H9 (cell line): ENCODE results near the gene IGF1R. TPM values are rescaled to one million over a fixed set of nuclear protein-coding genes. Genes with fewer than 3 reads are reported as not detected.

Experiments used
- DNase-seq: peaks from one replicate; pipeline ENCODE4 v3.0.0-alpha.2; 2017
- H2AFZ ChIP-seq: one replicate; pipeline ENCODE4 v1.6.1; 2013; ENCODE audit warnings: mild to moderate bottlenecking, low read length, control low read depth, moderate library complexity
- H2AK5ac ChIP-seq: 2 replicates; pipeline ENCODE4 v1.6.1; 2013; ENCODE audit warnings: low read length, control low read depth, mixed read lengths; ENCODE audit not compliant: insufficient read length
- H2BK120ac ChIP-seq: one replicate; pipeline ENCODE4 v1.6.1; 2013; ENCODE audit warnings: low read depth, mild to moderate bottlenecking, low read length, control low read depth, inconsistent platforms; ENCODE audit not compliant: poor library complexity, severe bottlenecking
- H2BK12ac ChIP-seq: 2 replicates; pipeline ENCODE4 v1.6.1; 2013; ENCODE audit warnings: low read length, control low read depth, mixed read lengths, low read depth; ENCODE audit not compliant: insufficient read length
- H2BK15ac ChIP-seq: 2 replicates; pipeline ENCODE4 v1.6.1; 2013; ENCODE audit warnings: low read depth, low read length, control low read depth
- H2BK20ac ChIP-seq: one replicate; pipeline ENCODE4 v1.6.1; 2013; ENCODE audit warnings: low read depth, mild to moderate bottlenecking, low read length, control low read depth, inconsistent platforms; ENCODE audit not compliant: poor library complexity, severe bottlenecking
- H2BK5ac ChIP-seq: 2 replicates; pipeline ENCODE4 v1.6.1; 2013; ENCODE audit warnings: low read length, control low read depth, mixed read lengths; ENCODE audit not compliant: insufficient read length
- H3K14ac ChIP-seq: 2 replicates; pipeline ENCODE4 v1.6.1; 2013; ENCODE audit warnings: low read length, control low read depth; ENCODE audit not compliant: insufficient read depth
- H3K18ac ChIP-seq: 2 replicates; pipeline ENCODE4 v1.6.1; 2013; ENCODE audit warnings: low read depth, mild to moderate bottlenecking, mixed read lengths, low read length, control low read depth; ENCODE audit not compliant: insufficient read length
- H3K23ac ChIP-seq: 2 replicates; pipeline ENCODE4 v1.6.1; 2013; ENCODE audit warnings: low read length, control low read depth, mixed read lengths, low read depth; ENCODE audit not compliant: insufficient read length
- H3K23me2 ChIP-seq: 2 replicates; pipeline ENCODE4 v1.6.1; 2013; ENCODE audit warnings: low read depth, mild to moderate bottlenecking, mixed read lengths, low read length, control low read depth; ENCODE audit not compliant: insufficient read length, poor library complexity, severe bottlenecking
- H3K27ac ChIP-seq: 2 replicates; pipeline ENCODE4 v1.5.1; 2013; ENCODE audit warnings: low read length, control low read depth, mixed read lengths, low read depth; ENCODE audit not compliant: insufficient read length
- H3K27me3 ChIP-seq: 2 replicates; pipeline ENCODE4 v1.6.1; 2013; ENCODE audit warnings: low read length, control low read depth, inconsistent platforms; ENCODE audit not compliant: insufficient read depth
- H3K4ac ChIP-seq: 2 replicates; pipeline ENCODE4 v1.6.1; 2013; ENCODE audit warnings: low read depth, mild to moderate bottlenecking, control low read depth, inconsistent platforms, low read length, moderate library complexity
- H3K4me1 ChIP-seq: 2 replicates; pipeline ENCODE4 v1.6.1; 2013; ENCODE audit warnings: low read length, control low read depth, inconsistent platforms; ENCODE audit not compliant: insufficient read depth
- H3K4me2 ChIP-seq: 2 replicates; pipeline ENCODE4 v1.6.1; 2013; ENCODE audit warnings: low read length, control low read depth, mixed read lengths; ENCODE audit not compliant: insufficient read length, insufficient read depth
- H3K56ac ChIP-seq: 2 replicates; pipeline ENCODE4 v1.6.1; 2013; ENCODE audit warnings: low read depth, mild to moderate bottlenecking, mixed read lengths, low read length, control low read depth; ENCODE audit not compliant: insufficient read length
- H3K79me1 ChIP-seq: 2 replicates; pipeline ENCODE4 v1.6.1; 2013; ENCODE audit warnings: low read depth, mild to moderate bottlenecking, moderate library complexity, low read length, control low read depth, inconsistent platforms; ENCODE audit not compliant: insufficient read depth, poor library complexity, severe bottlenecking
- H3K79me2 ChIP-seq: 2 replicates; pipeline ENCODE4 v1.6.1; 2013; ENCODE audit warnings: low read length, control low read depth, inconsistent platforms; ENCODE audit not compliant: insufficient read depth
- H3K9ac ChIP-seq: 2 replicates; pipeline ENCODE4 v1.6.1; 2013; ENCODE audit warnings: low read length, control low read depth, mixed read lengths; ENCODE audit not compliant: insufficient read length; ENCODE audit errors: extremely low read depth
- H3K9me3 ChIP-seq: one replicate; pipeline ENCODE4 v1.6.1; 2013; ENCODE audit warnings: low read depth, low read length, inconsistent platforms; ENCODE audit not compliant: control insufficient read depth
- H3T11ph ChIP-seq: one replicate; pipeline ENCODE4 v1.6.1; 2013; ENCODE audit warnings: mild to moderate bottlenecking, low read length, control low read depth, inconsistent platforms
- H4K20me1 ChIP-seq: one replicate; pipeline ENCODE4 v1.6.1; 2013; ENCODE audit not compliant: control insufficient read depth, insufficient read length, insufficient read depth
- H4K5ac ChIP-seq: 2 replicates; pipeline ENCODE4 v1.6.1; 2013; ENCODE audit warnings: low read depth, mild to moderate bottlenecking, mixed read lengths, low read length, control low read depth; ENCODE audit not compliant: insufficient read length
- H4K8ac ChIP-seq: replicated peaks from 2 replicates; pipeline ENCODE4 v1.6.1; 2013; ENCODE audit warnings: low read length, control low read depth, mixed read lengths, low read depth; ENCODE audit not compliant: insufficient read length
- H4K91ac ChIP-seq: 2 replicates; pipeline ENCODE4 v1.6.1; 2013; ENCODE audit warnings: low read depth, mild to moderate bottlenecking, moderate library complexity, mixed read lengths, low read length, control low read depth; ENCODE audit not compliant: insufficient read length
- H3K27ac Mint-ChIP-seq, 3 experiments: 2 replicates in 2 of 3; 3 replicates in 1 of 3; pipeline ENCODE4 v1.8.0; 2020 to 2021; ENCODE audit warnings: mixed read lengths in 3 of 3, mild to moderate bottlenecking in 1 of 3, moderate library complexity in 1 of 3
- H3K27me3 Mint-ChIP-seq: 2 replicates; pipeline ENCODE4 v1.8.0; 2021; ENCODE audit warnings: low read depth, mild to moderate bottlenecking, moderate library complexity, mixed read lengths
- H3K36me3 Mint-ChIP-seq, 3 experiments: 2 replicates in 2 of 3; 3 replicates in 1 of 3; pipeline ENCODE4 v1.8.0; 2020 to 2021; ENCODE audit warnings: low read depth in 3 of 3, mixed read lengths in 3 of 3; ENCODE audit not compliant: insufficient read depth in 1 of 3
- H3K4me1 Mint-ChIP-seq, 2 experiments: 2 replicates each; pipeline ENCODE4 v1.8.0; 2020; ENCODE audit warnings: mixed read lengths in 2 of 2
- H3K4me3 Mint-ChIP-seq, 2 experiments: 2 replicates in 1 of 2; 3 replicates in 1 of 2; pipeline ENCODE4 v1.8.0; 2020 to 2021; ENCODE audit warnings: mild to moderate bottlenecking in 2 of 2, mixed read lengths in 2 of 2, moderate library complexity in 1 of 2
- H3K9me3 Mint-ChIP-seq, 2 experiments: 2 replicates in 1 of 2; 3 replicates in 1 of 2; pipeline ENCODE4 v1.8.0; 2020; ENCODE audit warnings: mild to moderate bottlenecking in 2 of 2, mixed read lengths in 2 of 2, moderate library complexity in 1 of 2
- CTCF ChIP-seq: fragments of 200-600 bp; sonication (generic); conservative IDR thresholded peaks from 3 replicates; pipeline ENCODE4 v1.8.0; 2021; ENCODE audit warnings: antibody characterized with exemption, mild to moderate bottlenecking
- WGBS: extraction: QIAGEN DNeasy Blood & Tissue Kit; methylation state at CpG from one replicate; pipeline ENCODE4 v1.1.7; 2013; ENCODE audit warnings: missing lambda C conversion rate, low lambda C conversion rate, mixed read lengths; ENCODE audit not compliant: insufficient read length; ENCODE audit errors: extremely low coverage; 5-methylcytosine and 5-hydroxymethylcytosine counted together
- total RNA-seq: library from RNA; stranded (reverse); gene quantifications from 2 replicates; pipeline ENCODE4 v1.2.1, GENCODE V29; 2021

Gene IGF1R
- total RNA-seq, 1 experiment from 2014 or later: 70.0 TPM

- Histone ChIP-seq H3K4ac (no peak overlapping the region), H3K14ac (no peak overlapping the region), H2AK5ac (no peak overlapping the region), H3K9ac (no peak overlapping the region), H3K27ac (no peak overlapping the region), H2AFZ (no peak overlapping the region), H3K18ac (no peak overlapping the region), H2BK20ac (no peak overlapping the region), H2BK5ac (no peak overlapping the region), H3K9me3 (no peaks in the 10 kb centered on the region), H3K79me1 (no peaks in the 10 kb centered on the region), H4K91ac (no peak overlapping the region), H4K8ac (no peak overlapping the region), H2BK15ac (no peak overlapping the region), H3K56ac (no peak overlapping the region), H3T11ph (no peak overlapping the region), H3K4me2 (no peak overlapping the region), H3K27me3 (no peaks in the 10 kb centered on the region), H4K5ac (no peak overlapping the region), H2BK12ac (no peak overlapping the region), H4K20me1 (no peaks in the 10 kb centered on the region), H3K79me2 (no peaks in the 10 kb centered on the region), H3K23me2 (no peaks in the 10 kb centered on the region), H3K23ac (no peak overlapping the region), H3K4me1 (no peaks in the 10 kb centered on the region), H2BK120ac (no peak overlapping the region)
- Mint-ChIP-seq H3K4me1 (no peaks in the 10 kb centered on the region), H3K4me3 (no peak overlapping the region), H3K27ac (no peak overlapping the region), H3K36me3 (peaks cover 30 to 92% (median 84%) of the 10 kb centered on the region in 3 experiments; a peak in 6 of 7 replicates), H3K9me3 (no peaks in the 10 kb centered on the region), H3K27me3 (no peaks in the 10 kb centered on the region)
- no peak for DNase-seq
- no CpG with 5 or more reads among the region's 5 CpGs for WGBS
- TF ChIP-seq CTCF: no peak
Observed at GRCh38 chr15:98941595-98942255, 293.4 kb downstream of the IGF1R start.
